ENCODE data around the gene C19orf47. TPM values are rescaled to one million over a fixed set of nuclear protein-coding genes. Genes with fewer than 3 reads are reported as not detected.

The C19orf47 gene
- total RNA-seq, 4 donors from 2014 or later: 4.7 to 27.0 (median 12.8) TPM

GRCh38 chr19:40286971-40287421 is 61.2 kb downstream of the C19orf47 start:
- Histone ChIP-seq H3K4me1 (peaks cover 0 to 29% (median 24%) of the 10 kb centered on the region in 4 donors), H3K36me3 (no peaks in the 10 kb centered on the region), H3K4me3 (no peak overlapping the region), H3K27ac (peak overlapping the region in 2 of 4 donors; percentile 26 to 99), H3K9me3 (no peaks in the 10 kb centered on the region), H3K27me3 (no peaks in the 10 kb centered on the region)
- 85 to 86% methylated on average over 8 of the region's 8 CpGs for WGBS, 2 donors
- TF ChIP-seq EP300 (IDR thresholded peaks at IDR 0.05): no peak
- TF ChIP-seq CTCF (IDR thresholded peaks at IDR 0.05): no peak
- no peak for TF ChIP-seq POLR2A (IDR thresholded peaks at IDR 0.05)
- no peak for DNase-seq (ENCODE audit: low spot score in 2 of 2)

DNA sequence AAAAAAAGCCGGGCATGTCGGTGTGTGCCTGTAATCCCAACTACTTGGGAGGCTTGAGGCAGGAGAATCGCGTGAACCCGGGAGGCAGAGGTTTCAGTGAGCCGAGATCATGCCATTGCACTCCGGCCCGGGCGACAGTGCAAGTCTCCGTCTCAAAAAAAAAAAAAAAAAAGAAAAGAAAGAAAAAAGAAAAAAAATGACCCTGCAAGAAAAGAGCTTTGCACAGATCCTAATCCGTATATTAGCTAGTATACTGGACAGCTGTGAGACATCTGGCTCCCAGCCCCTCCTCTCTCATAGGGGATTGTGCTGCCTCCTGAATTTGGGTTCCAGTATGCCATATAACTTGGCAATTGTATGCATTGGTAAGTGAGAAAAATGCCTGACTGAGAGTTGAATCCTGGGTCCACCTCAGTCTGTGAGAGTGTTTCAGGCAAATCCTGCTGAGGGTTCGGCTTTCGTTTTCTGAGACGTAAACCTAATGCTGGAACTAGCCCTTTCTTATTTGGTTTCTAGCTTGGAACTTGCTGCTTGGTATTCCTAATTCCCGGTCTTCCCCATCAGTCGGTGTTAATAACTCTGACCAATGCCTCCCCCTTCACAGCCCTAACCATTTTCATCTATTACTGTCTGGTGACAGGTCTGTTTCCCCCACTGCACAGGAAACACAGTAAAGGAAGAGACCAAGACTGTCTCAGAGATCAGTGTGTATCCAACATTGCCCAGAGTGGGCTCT is 61.8 kb downstream of the C19orf47 start:
- DNase-seq (ENCODE audit: low spot score in 2 of 2): no peak
- Histone ChIP-seq H3K4me1 (peaks cover 0 to 35% (median 29%) of the 10 kb centered on the region in 4 donors), H3K9me3 (no peaks in the 10 kb centered on the region), H3K27ac (peak overlapping the region in 3 of 4 donors; percentile 95 to 100 (median 99)), H3K4me3 (peak overlapping the region in 1 of 4 donors; percentile 97), H3K27me3 (no peaks in the 10 kb centered on the region), H3K36me3 (no peaks in the 10 kb centered on the region)
- 62 to 64% methylated on average over 16 of the region's 16 CpGs for WGBS, 2 donors
- TF ChIP-seq POLR2A (IDR thresholded peaks at IDR 0.05): no peak
- TF ChIP-seq CTCF (IDR thresholded peaks at IDR 0.05): no peak

- DNase-seq (ENCODE audit: low spot score in 2 of 2): peak; percentile 95 to 96
- Histone ChIP-seq H3K4me3 (peak overlapping the region; percentile 79 to 98 (median 92)), H3K36me3 (no peaks in the 10 kb centered on the region), H3K4me1 (peaks cover 0 to 43% (median 37%) of the 10 kb centered on the region in 4 donors), H3K27me3 (no peaks in the 10 kb centered on the region), H3K9me3 (no peaks in the 10 kb centered on the region), H3K27ac (peak overlapping the region; percentile 92 to 100 (median 97))
- WGBS, 2 donors: 10 to 11% methylated on average over 35 to 42 of the region's 42 CpGs
- TF ChIP-seq EP300 (IDR thresholded peaks at IDR 0.05) (peak; percentile 92 to 96), POLR2A (IDR thresholded peaks at IDR 0.05) (peak; percentile 13 to 65), CTCF (IDR thresholded peaks at IDR 0.05) (no peak)
These were observed 62.6 kb downstream of the C19orf47 start for GRCh38 chr19:40285353-40286234.

GRCh38 chr19:40284501-40285352 is 63.5 kb downstream of the C19orf47 start, which contains the start of gene AKT2:
TSS of gene AKT2 (minus strand) at chr19:40285345. CDS start at chr19:40265267, 20,078 bp downstream.
- peak within 1 kb of the TSS; percentile 92 to 100 (median 97) for H3K27ac ChIP-seq
- peaks cover 0 to 51% (median 46%) of the 10 kb centered on the region in 4 donors for H3K4me1 ChIP-seq
- no peaks in the 10 kb centered on the region for H3K9me3 ChIP-seq
- WGBS, 2 donors: 0 to 1% methylated on average over 41 to 52 of the region's 84 CpGs
- TF ChIP-seq CTCF (IDR thresholded peaks at IDR 0.05) (peak in 3 of 5 experiments; percentile 14 to 20 (median 15)), EP300 (IDR thresholded peaks at IDR 0.05) (no peak)
- peak within 1 kb of the TSS; percentile 79 to 98 (median 92) for H3K4me3 ChIP-seq
- no peaks in the 10 kb centered on the region for H3K27me3 ChIP-seq
- H3K36me3 ChIP-seq: no peaks in the 10 kb centered on the region
- peak in 1 of 2 donors; percentile 18 for DNase-seq (ENCODE audit: low spot score in 2 of 2)

Data from tibial nerve (tissue), 4 donors.